HK-2 (cell line): ENCODE results near the gene SMIM10.
"Not testable (repeated sequence)": the region's sequence is repeated elsewhere in the genome, so short reads cannot be mapped to it uniquely, and the experiment has no call there.

Source experiments
- DNase-seq: peaks from one replicate; pipeline ENCODE4 v3.0.0-alpha.2; 2018; ENCODE audit not compliant: unreplicated experiment

SMIM10 gene

GRCh38 chrX:135010921-135011320, 20.1 kb downstream of the SMIM10 start:
- DNase-seq = no peak

- DNase-seq = no peak
Observed at GRCh38 chrX:135015523-135016245, 24.9 kb downstream of the SMIM10 start.

- DNase-seq = not testable (repeated sequence)
Observed at GRCh38 chrX:135019890-135020289, 29.1 kb downstream of the SMIM10 start.

- DNase-seq = not testable (repeated sequence)
Observed at GRCh38 chrX:135023791-135024190, 33.0 kb downstream of the SMIM10 start.

GRCh38 chrX:135024526-135024925, 33.7 kb downstream of the SMIM10 start:
- no peak for DNase-seq

- DNase-seq = not testable (repeated sequence)
Observed at GRCh38 chrX:135030207-135030963, 39.6 kb downstream of the SMIM10 start.

GRCh38 chrX:135041149-135042123, 50.6 kb downstream of the SMIM10 start:
- DNase-seq = not testable (repeated sequence)
